Activated CD4-positive, alpha-beta memory T cell treated with anti-CD3 and anti-CD28 coated beads for 36 hours (primary cell): ENCODE measurements around the gene ALPG. TPM values are rescaled to one million over a fixed set of nuclear protein-coding genes. Genes with fewer than 3 reads are reported as not detected.
"Not testable (repeated sequence)": the region's sequence is repeated elsewhere in the genome, so short reads cannot be mapped to it uniquely, and the experiment has no call there.

Source experiments
- CTCF ChIA-PET: fragments of 350-600 bp; sonication (Branson Sonifier 250); formaldehyde crosslinking; loops from one replicate; lab custom pipeline; 2021; ENCODE audit warnings: antibody characterized with exemption, inconsistent platforms; lab: Charles Lee
- POLR2A ChIA-PET: fragments of 350-600 bp; sonication (Branson Sonifier 250); formaldehyde crosslinking; loops from one replicate; lab custom pipeline; 2021; ENCODE audit warnings: antibody characterized with exemption; lab: Charles Lee
- DNase-seq: peaks from one replicate; pipeline ENCODE4 v3.0.0-alpha.2; 2020
- H3K27ac Mint-ChIP-seq: one replicate; pipeline ENCODE4 v1.8.0; 2021; ENCODE audit warnings: mixed read lengths
- H3K27me3 Mint-ChIP-seq: one replicate; pipeline ENCODE4 v1.8.0; 2021; ENCODE audit warnings: mixed read lengths
- H3K36me3 Mint-ChIP-seq: one replicate; pipeline ENCODE4 v1.8.0; 2021; ENCODE audit warnings: mixed read lengths
- H3K4me1 Mint-ChIP-seq: one replicate; pipeline ENCODE4 v1.8.0; 2021; ENCODE audit warnings: low read depth, mixed read lengths
- H3K4me3 Mint-ChIP-seq: one replicate; pipeline ENCODE4 v1.8.0; 2021; ENCODE audit warnings: mild to moderate bottlenecking, mixed read lengths
- H3K9me3 Mint-ChIP-seq: one replicate; pipeline ENCODE4 v1.8.0; 2021; ENCODE audit warnings: mixed read lengths
- intact Hi-C: fragments of 100-400 bp; cut with micrococcal nuclease; formaldehyde crosslinking; loops from one replicate; pipeline ENCODE4 v1.15.1; 2023
- total RNA-seq, 2 experiments: library from RNA; stranded (reverse); gene quantifications; one replicate each; pipeline ENCODE4 v1.2.3, GENCODE V29; 2021

The ALPG gene
- total RNA-seq, 2 experiments from 2014 or later, result not detected

DNA sequence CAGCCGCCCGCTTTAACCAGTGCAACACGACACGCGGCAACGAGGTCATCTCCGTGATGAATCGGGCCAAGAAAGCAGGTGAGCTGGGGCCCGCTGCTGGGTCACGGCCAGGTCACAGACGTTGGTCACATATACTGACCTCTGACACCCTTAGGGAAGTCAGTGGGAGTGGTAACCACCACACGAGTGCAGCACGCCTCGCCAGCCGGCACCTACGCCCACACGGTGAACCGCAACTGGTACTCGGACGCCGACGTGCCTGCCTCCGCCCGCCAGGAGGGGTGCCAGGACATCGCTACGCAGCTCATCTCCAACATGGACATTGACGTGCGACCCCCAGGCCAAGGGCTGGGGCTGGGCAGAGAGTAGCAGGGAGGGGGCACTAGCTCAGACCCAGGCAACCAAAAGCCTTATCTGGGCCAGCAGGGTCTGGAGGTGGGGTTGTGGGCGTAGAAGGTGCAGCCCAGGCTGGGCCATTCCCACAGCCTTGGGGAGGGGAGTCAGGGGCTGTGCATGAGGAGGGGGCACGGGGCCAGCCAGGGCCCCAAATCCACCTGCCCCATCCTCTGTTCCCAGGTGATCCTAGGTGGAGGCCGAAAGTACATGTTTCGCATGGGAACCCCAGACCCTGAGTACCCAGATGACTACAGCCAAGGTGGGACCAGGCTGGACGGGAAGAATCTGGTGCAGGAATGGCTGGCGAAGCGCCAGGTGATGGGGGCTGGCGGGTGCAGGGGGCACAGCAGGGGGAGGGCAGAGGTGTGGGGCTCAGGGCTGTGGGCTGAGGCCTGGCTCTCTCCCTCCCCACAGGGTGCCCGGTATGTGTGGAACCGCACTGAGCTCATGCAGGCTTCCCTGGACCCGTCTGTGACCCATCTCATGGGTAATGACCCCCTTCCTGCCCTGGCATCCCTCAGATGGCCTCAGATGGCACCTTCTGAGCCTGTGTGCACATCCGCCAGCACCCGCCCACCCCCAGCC lies 26.7 kb upstream of the ALPG start:
- POLR2A ChIA-PET, intact Hi-C loops, H3K36me3 Mint-ChIP-seq: not testable (repeated sequence)

DNA sequence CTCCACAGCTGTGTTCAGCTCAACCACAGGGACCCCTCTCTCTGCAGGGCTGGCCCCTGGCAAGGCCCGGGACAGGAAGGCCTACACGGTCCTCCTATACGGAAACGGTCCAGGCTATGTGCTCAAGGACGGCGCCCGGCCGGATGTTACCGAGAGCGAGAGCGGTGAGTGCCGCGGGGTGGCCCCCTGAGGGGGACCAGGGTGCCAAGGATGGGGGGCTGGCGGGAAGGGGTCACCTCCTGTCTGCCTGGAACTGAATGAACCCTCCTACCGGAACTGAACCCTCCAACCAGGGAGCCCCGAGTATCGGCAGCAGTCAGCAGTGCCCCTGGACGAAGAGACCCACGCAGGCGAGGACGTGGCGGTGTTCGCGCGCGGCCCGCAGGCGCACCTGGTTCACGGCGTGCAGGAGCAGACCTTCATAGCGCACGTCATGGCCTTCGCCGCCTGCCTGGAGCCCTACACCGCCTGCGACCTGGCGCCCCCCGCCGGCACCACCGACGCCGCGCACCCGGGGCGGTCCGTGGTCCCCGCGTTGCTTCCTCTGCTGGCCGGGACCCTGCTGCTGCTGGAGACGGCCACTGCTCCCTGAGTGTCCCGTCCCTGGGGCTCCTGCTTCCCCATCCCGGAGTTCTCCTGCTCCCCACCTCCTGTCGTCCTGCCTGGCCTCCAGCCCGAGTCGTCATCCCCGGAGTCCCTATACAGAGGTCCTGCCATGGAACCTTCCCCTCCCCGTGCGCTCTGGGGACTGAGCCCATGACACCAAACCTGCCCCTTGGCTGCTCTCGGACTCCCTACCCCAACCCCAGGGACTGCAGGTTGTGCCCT lies 25.2 kb upstream of the ALPG start:
- peaks cover 33% of the 10 kb centered on the region for H3K27me3 Mint-ChIP-seq
- H3K4me1 Mint-ChIP-seq, POLR2A ChIA-PET, intact Hi-C loops, H3K27ac Mint-ChIP-seq, CTCF ChIA-PET, H3K9me3 Mint-ChIP-seq, H3K4me3 Mint-ChIP-seq, H3K36me3 Mint-ChIP-seq: not testable (repeated sequence)
- DNase-seq, result peak; percentile 44

More for the DNA sequence above, 26.7 kb upstream of the ALPG start:
- DNase-seq, CTCF ChIA-PET, H3K4me3 Mint-ChIP-seq, H3K9me3 Mint-ChIP-seq, H3K27ac Mint-ChIP-seq, H3K4me1 Mint-ChIP-seq: not testable (repeated sequence)
- H3K27me3 Mint-ChIP-seq, result peaks cover 22% of the 10 kb centered on the region

DNA sequence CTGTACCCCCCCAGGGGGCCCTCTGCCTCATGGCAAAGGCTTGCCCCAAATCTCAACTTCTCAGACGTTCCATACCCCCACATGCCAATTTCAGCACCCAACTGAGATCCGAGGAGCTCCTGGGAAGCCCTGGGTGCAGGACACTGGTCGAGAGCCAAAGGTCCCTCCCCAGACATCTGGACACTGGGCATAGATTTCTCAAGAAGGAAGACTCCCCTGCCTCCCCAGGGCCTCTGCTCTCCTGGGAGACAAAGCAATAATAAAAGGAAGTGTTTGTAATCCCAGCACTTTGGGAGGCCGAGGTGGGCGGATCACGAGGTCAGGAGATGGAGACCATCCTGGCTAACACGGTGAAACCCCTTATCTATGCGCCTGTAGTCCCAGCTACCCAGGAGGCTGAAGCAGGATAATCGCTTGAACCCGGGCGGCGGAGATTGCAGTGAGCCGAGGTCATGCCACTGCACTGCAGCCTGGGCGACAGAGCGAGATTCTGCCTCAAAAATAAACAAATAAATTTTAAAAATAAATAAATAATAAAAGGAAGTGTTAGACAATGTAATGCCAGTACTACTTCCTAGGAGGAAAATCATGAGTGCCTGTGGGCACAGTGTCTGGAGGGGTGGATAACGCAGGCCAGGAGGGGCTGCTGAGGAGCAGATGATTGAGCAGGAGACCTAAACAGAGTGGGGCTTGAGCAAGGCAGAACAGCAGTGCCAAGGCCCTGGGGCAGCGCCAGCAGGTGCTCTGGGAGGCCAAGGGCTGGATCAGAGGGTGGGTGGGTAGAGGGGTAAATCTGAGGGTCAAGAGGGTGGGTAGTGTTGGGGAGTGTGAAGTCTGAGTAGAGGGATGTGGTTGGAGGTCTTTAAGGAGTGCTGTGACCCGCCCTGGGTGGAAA lies 24.1 kb upstream of the ALPG start:
- Mint-ChIP-seq H3K9me3 (no peaks in the 10 kb centered on the region), H3K4me1 (no peaks in the 10 kb centered on the region), H3K4me3 (no peak overlapping the region), H3K27ac (no peak overlapping the region), H3K36me3 (no peaks in the 10 kb centered on the region), H3K27me3 (peaks cover 40% of the 10 kb centered on the region)
- ChIA-PET CTCF (no interaction called here), POLR2A (no interaction called here)
- intact Hi-C loops, result no loop called here
- DNase-seq, result no peak

DNA sequence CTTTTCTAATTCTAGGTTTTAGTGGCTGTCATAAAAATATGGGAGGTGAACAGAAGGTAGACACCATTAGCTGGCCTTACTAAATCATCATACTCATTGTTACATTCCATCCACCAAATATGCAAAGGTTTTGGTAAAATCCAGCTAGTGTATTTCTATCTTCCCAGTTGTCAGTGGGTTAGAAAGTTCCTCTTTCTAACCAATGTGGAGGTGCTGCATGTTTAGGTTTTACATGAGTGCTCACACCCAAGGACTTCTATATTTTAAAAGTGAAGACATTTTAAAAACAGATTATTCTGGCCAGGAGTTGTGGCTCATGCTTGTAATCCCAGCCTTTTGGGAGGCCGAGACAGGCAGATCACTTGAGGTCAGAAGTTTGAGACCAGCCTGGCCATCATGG lies 22.2 kb upstream of the ALPG start:
- ChIA-PET POLR2A (no interaction called here), CTCF (interaction anchor here (0.6 kb wide), 1 partner anchor 526 kb away, joined by 3 read pairs; no protein-coding TSS in a partner anchor)
- H3K4me1 Mint-ChIP-seq, result no peaks in the 10 kb centered on the region
- H3K27ac Mint-ChIP-seq, result no peak overlapping the region
- no peak overlapping the region for H3K4me3 Mint-ChIP-seq
- H3K27me3 Mint-ChIP-seq, result peaks cover 43% of the 10 kb centered on the region
- H3K9me3 Mint-ChIP-seq, result no peaks in the 10 kb centered on the region
- intact Hi-C loops, result no loop called here
- H3K36me3 Mint-ChIP-seq, result no peaks in the 10 kb centered on the region
- no peak for DNase-seq

DNA sequence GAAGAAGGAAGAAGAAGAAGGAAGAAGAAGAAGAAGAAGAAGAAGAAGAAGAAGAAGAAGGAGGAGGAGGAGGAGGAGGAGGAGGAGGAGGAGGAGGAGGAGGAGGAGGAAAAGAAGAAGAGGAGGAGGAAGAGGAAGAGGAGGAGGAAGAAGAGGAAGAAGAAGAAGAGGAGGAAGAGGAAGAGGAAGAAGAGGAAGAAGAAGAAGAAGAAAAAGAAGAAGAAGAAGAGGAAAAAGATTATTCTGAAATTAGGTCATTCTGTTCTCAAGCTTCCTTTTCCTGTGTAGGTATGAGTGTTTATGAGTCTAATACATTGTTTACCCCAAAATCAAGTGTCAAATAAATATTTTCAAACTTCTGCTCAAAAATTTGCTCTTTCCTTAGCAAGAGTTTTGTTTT lies 21.6 kb upstream of the ALPG start:
- H3K4me1 Mint-ChIP-seq, intact Hi-C loops, H3K36me3 Mint-ChIP-seq, H3K27ac Mint-ChIP-seq, H3K9me3 Mint-ChIP-seq, H3K4me3 Mint-ChIP-seq, DNase-seq, POLR2A ChIA-PET: not testable (repeated sequence)
- peaks cover 48% of the 10 kb centered on the region for H3K27me3 Mint-ChIP-seq
- CTCF ChIA-PET, result interaction anchor here (0.7 kb wide), 1 partner anchor 54 kb away, joined by 3 read pairs; no protein-coding TSS in a partner anchor

DNA sequence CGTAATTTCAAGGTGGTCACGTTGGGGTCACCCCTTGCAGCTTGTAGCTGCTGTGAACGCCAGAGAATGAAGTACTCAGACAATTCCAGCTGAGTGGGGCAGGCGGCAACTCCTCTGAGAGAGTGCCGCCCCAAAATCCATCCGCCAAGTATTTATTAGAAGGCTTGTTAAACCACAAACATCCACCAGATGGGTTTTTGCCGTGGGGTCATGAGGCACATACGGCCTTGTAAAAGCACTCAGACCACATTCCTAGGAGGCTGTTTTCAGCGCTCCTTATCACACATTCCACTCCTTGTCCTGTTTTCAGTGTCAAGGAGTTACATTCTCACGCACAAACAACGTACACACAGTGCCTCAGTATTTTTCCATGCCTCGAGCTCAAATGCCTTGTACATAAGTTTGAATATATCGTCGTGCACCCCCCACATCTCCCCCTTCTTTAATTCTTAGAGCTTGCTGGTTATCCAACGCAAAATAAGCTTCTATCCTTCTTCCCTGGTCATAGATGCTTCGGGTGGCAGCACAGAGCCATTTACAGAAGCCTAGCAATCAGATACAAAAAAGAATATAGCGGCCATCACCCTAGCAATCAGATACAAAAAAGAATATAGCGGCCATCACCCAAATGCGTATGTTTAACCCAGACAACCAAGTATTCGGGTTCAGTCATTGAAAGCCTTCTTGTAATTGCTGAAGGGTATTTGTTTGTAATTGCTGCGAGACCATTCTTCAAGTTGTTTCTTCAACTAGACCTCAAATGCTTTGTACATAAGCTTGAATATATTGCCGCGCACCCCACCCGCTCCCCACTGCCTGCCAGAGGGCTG lies 20.8 kb upstream of the ALPG start:
- CTCF ChIA-PET, result interaction anchor here (0.7 kb wide), 1 partner anchor 54 kb away, joined by 3 read pairs; no protein-coding TSS in a partner anchor
- no peak overlapping the region for H3K4me3 Mint-ChIP-seq
- no peaks in the 10 kb centered on the region for H3K4me1 Mint-ChIP-seq
- no peaks in the 10 kb centered on the region for H3K9me3 Mint-ChIP-seq
- H3K27me3 Mint-ChIP-seq, result peaks cover 53% of the 10 kb centered on the region
- no peaks in the 10 kb centered on the region for H3K36me3 Mint-ChIP-seq
- DNase-seq, result no peak
- no peak overlapping the region for H3K27ac Mint-ChIP-seq
- POLR2A ChIA-PET, result no interaction called here
- intact Hi-C loops, result no loop called here

DNA sequence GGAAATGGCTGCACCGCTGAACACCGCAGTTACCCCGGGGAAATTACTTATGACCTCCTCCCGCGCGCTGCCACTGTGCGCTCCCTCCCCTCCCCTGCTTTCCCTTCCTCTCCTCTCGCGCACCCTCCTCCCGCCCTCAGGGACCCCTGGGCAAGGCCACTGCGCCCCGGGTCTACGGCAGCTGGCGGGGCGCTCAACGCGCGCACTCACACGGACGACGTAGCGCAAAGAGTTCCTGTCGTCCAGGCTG lies 20.2 kb upstream of the ALPG start:
- no peak overlapping the region for H3K4me3 Mint-ChIP-seq
- no peaks in the 10 kb centered on the region for H3K9me3 Mint-ChIP-seq
- peaks cover 55% of the 10 kb centered on the region for H3K27me3 Mint-ChIP-seq
- ChIA-PET POLR2A (no interaction called here), CTCF (no interaction called here)
- intact Hi-C loops, result no loop called here
- DNase-seq, result no peak
- no peaks in the 10 kb centered on the region for H3K4me1 Mint-ChIP-seq
- H3K27ac Mint-ChIP-seq, result no peak overlapping the region
- H3K36me3 Mint-ChIP-seq, result no peaks in the 10 kb centered on the region

DNA sequence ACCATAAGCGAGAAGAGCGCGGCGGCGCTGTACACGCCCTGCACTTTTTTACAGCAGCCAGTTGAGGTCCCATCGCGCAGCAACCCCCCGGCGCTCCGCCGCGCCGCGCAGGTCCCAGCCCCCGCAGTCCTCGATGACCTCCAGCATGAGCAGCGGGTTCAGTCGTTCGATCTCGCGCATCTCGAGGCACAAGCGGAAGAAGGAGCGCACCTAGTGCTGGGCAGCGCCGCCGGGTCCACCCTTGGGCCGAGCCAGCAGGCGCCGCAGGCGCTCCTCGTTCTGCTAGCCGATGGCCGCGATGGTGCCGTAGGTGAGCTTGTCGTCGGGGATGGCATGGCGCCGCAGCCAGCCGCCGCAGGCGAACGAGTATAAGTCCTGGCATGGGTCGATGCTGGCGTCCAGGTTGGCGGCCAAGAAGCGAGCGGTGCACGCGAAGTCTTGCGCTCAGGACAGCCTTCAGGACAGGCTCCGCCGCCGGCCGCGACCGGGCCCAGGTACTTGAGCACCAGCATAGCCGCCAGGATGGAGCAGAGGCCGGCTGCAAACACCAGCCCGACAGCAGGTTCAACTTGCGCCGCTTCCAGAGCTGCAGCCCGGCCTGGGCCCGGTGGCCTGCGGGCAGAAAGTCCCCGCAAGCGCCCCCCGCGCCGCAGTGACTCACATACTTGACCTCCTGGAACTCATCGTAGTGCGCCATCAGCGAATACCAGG lies 19.7 kb upstream of the ALPG start:
- Mint-ChIP-seq H3K4me1 (no peaks in the 10 kb centered on the region), H3K27me3 (peaks cover 53% of the 10 kb centered on the region), H3K4me3 (no peak overlapping the region), H3K9me3 (no peaks in the 10 kb centered on the region), H3K27ac (no peak overlapping the region), H3K36me3 (no peaks in the 10 kb centered on the region)
- intact Hi-C loops, result no loop called here
- DNase-seq, result no peak
- CTCF ChIA-PET, result no interaction called here
- POLR2A ChIA-PET, result no interaction called here

DNA sequence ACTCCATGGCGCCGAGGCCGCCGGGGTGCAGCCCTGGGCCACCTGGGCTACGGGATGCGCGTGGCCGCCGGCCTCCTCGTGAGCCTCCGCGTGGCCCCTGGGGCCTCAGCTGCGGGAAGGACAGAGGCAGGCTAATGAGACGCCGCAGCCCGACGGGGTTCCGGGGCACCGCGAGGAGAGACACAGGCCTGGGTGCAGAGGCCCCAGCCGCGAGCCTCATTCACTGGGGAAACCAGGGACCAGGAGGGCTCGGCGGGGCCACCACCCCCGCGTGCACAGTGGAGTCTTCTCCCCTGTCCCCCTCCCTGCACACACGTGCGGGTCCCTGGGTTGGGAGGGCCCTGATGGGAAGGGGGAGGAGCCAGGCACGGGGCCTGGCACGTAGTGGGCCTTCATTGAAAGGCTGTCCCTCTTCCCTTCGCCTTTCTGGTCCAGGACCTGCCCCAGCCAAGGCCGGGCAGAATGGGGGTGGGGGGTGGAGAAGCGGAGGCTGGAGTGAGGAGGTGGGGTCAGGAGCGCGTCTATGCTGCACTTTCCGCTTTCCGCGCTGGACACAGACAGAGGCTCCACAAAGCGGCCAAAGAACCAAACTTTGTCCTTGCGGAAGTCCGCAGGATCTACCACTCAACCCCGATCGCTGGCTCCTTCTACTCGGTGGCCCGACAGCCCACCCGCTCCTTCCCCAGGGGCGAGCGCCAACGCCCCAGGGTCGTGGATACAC lies 19.0 kb upstream of the ALPG start:
- no peaks in the 10 kb centered on the region for H3K36me3 Mint-ChIP-seq
- H3K9me3 Mint-ChIP-seq, result no peaks in the 10 kb centered on the region
- no peak overlapping the region for H3K27ac Mint-ChIP-seq
- H3K4me1 Mint-ChIP-seq, result no peaks in the 10 kb centered on the region
- H3K4me3 Mint-ChIP-seq, result no peak overlapping the region
- DNase-seq, result no peak
- peaks cover 55% of the 10 kb centered on the region for H3K27me3 Mint-ChIP-seq
- CTCF ChIA-PET, result no interaction called here
- intact Hi-C loops, result no loop called here
- POLR2A ChIA-PET, result no interaction called here

DNA sequence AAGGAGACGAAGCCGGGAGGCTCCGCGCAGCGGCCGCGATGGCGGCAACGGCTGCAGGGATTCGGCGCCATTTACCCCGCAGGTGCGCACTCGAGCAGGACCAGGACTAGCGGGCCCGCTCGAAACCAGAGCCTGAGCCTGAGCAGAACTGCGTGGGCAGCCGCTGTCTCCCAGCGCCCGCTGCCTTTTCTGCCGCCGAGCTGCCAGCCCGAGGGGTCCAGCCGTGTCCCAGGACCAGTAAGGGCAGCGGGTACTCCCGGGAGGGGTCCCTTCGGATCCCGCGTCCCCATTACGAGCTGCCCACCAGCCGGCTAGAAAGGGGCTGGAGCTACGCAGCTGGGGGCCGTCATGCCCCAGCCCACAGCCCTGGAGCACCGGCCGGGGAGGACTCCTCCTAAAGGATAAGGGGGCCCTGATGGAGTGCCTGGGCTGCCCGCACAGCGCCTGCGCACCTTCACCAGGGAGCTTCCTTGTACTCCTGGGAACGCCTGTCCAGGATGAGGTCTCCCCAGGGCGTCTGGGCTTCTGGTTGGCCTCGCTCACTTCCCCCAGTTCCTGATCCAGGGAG lies 18.2 kb upstream of the ALPG start:
- DNase-seq, result no peak
- POLR2A ChIA-PET, result no interaction called here
- Mint-ChIP-seq H3K4me3 (no peak overlapping the region), H3K27ac (no peak overlapping the region), H3K9me3 (no peaks in the 10 kb centered on the region), H3K27me3 (peaks cover 49% of the 10 kb centered on the region), H3K36me3 (no peaks in the 10 kb centered on the region), H3K4me1 (no peaks in the 10 kb centered on the region)
- intact Hi-C loops, result no loop called here
- CTCF ChIA-PET, result no interaction called here
